ENCODE measurements around the gene PMM2.

Gene PMM2

GRCh38 chr16:8854298-8854948, 56.8 kb downstream of the PMM2 start:
- DNase-seq (ENCODE audit: low read depth in 1 of 2, low spot score in 1 of 2), result no peak
- in situ Hi-C loops (cut with HindIII; ENCODE audit: low pct_unique_long_range_greater_than_20kb, low sequenced_read_pairs), result no loop called here
- no peak for TF ChIP-seq JUND (IDR thresholded peaks at IDR 0.05; ENCODE audit: low read depth)

DNA sequence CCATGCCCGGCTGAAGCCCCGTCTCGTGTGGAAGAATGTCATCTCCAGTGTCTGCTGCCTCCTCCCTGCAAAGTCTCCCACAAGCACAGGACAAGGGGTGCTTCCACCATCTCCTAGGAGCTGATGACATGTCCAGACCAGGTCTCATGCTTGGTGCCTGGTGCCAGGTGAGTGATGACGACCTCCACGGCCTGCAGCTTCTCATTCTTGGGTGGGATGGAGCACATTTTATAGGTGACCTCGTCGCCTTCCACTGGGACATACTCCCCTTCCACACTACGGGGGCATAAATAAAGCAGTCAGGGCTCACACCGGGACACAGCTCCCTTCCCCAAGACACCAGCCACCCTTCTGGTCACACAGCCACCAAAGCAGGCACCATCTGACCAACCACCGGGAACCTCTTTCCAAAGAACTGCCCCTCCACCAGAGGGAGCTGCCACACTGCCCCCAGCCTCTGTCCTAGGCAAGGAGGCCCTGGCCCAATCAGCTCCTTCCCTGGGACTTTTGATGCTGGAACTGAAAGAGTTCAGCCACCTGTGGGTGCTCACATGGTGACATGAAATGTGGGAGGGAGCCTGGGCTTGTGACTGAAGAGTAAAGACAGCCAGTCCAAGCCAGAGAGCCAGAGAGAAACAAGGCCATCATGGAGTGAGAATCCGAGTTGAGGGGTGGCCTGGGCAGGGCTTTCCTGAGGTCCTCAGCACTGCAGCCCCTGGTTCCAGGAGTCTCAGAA, 57.6 kb downstream of the PMM2 start:
- in situ Hi-C loops (cut with HindIII; ENCODE audit: low pct_unique_long_range_greater_than_20kb, low sequenced_read_pairs), result no loop called here
- TF ChIP-seq JUND (IDR thresholded peaks at IDR 0.05; ENCODE audit: low read depth), result no peak

DNA sequence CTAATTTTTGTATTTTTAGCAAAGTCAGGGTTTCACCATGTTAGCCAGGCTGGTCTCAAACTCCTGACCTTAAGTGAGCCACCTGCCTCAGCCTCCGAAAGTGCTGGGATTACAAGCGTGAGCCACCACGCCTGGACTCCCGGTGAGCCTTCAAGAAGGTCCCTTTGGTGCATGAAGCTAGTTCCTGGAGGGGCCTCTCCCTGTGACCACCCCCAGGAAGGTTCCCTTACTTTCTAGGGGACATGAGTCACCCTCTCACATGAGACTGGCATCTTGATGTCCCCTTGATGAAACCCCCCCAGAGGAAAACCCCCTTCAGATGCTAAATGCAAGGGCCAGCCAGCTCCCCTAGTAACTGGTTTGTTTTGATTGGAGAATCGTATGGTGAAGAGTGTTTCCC, 58.3 kb downstream of the PMM2 start:
- in situ Hi-C loops (cut with HindIII; ENCODE audit: low pct_unique_long_range_greater_than_20kb, low sequenced_read_pairs), result no loop called here
- no peak for DNase-seq (ENCODE audit: low read depth in 1 of 2, low spot score in 1 of 2)
- TF ChIP-seq JUND (IDR thresholded peaks at IDR 0.05; ENCODE audit: low read depth), result no peak

More for the DNA sequence above, 57.6 kb downstream of the PMM2 start:
- DNase-seq (ENCODE audit: low read depth in 1 of 2, low spot score in 1 of 2), result no peak

- in situ Hi-C loops (cut with HindIII; ENCODE audit: low pct_unique_long_range_greater_than_20kb, low sequenced_read_pairs), result no loop called here
- no peak for TF ChIP-seq JUND (IDR thresholded peaks at IDR 0.05; ENCODE audit: low read depth)
- DNase-seq (ENCODE audit: low read depth in 1 of 2, low spot score in 1 of 2), result no peak
These were observed 61.6 kb downstream of the PMM2 start for GRCh38 chr16:8858994-8859912.

- in situ Hi-C loops (cut with HindIII; ENCODE audit: low pct_unique_long_range_greater_than_20kb, low sequenced_read_pairs), result no loop called here
- peak in 1 of 2 experiments; percentile 77 for DNase-seq (ENCODE audit: low read depth in 1 of 2, low spot score in 1 of 2)
- TF ChIP-seq JUND (IDR thresholded peaks at IDR 0.05; ENCODE audit: low read depth), result no peak
These were observed 62.6 kb downstream of the PMM2 start for GRCh38 chr16:8859913-8860881.

GRCh38 chr16:8861563-8862308, 64.1 kb downstream of the PMM2 start:
- TF ChIP-seq JUND (IDR thresholded peaks at IDR 0.05; ENCODE audit: low read depth), result no peak
- DNase-seq (ENCODE audit: low read depth in 1 of 2, low spot score in 1 of 2), result no peak
- in situ Hi-C loops (cut with HindIII; ENCODE audit: low pct_unique_long_range_greater_than_20kb, low sequenced_read_pairs), result no loop called here

- DNase-seq (ENCODE audit: low read depth in 1 of 2, low spot score in 1 of 2), result no peak
- in situ Hi-C loops (cut with HindIII; ENCODE audit: low pct_unique_long_range_greater_than_20kb, low sequenced_read_pairs), result no loop called here
- TF ChIP-seq JUND (IDR thresholded peaks at IDR 0.05; ENCODE audit: low read depth), result no peak
These were observed 64.9 kb downstream of the PMM2 start for GRCh38 chr16:8862309-8863130.

DNA sequence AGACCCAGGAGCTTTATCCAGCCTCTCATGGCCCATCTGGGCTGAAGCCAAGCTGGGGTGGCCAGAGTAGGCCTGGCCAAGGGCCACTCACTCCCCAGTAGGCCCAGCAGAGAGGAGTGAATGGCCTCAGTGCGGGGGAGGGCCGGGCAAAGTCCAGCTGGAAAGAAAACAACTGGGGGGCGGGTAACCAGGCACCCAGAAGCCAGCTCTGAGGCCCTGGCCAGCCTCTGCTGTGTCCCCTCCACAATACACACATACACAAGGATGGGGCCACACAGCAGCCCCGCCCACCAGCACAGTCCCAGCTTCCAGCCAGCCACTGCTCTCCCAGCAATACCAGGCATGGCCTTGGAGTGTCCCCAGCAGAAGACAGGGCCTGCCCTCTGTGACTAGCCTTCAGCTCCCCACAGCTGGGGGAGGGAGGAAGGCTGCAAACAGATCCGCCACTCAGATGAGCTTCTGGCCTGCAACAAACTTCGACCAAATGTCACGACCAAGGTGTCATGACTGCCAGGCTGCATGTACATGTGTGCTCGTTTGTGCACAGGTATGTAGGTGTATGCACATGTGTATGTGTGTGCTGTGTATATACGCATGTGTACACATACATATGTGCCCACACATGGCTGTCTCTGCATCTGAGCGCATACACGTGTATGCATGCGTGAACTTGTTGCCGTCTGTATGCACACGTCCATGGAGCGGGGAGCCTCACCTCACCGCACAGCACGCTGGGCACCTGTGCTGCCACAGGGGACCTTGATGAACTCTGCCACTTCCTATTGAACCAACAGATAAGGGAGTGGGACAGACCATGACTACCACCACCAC, 66.2 kb downstream of the PMM2 start:
- in situ Hi-C loops (cut with HindIII; ENCODE audit: low pct_unique_long_range_greater_than_20kb, low sequenced_read_pairs), result no loop called here
- peak in 1 of 2 experiments; percentile 59 for DNase-seq (ENCODE audit: low read depth in 1 of 2, low spot score in 1 of 2)
- no peak for TF ChIP-seq JUND (IDR thresholded peaks at IDR 0.05; ENCODE audit: low read depth)

DNA sequence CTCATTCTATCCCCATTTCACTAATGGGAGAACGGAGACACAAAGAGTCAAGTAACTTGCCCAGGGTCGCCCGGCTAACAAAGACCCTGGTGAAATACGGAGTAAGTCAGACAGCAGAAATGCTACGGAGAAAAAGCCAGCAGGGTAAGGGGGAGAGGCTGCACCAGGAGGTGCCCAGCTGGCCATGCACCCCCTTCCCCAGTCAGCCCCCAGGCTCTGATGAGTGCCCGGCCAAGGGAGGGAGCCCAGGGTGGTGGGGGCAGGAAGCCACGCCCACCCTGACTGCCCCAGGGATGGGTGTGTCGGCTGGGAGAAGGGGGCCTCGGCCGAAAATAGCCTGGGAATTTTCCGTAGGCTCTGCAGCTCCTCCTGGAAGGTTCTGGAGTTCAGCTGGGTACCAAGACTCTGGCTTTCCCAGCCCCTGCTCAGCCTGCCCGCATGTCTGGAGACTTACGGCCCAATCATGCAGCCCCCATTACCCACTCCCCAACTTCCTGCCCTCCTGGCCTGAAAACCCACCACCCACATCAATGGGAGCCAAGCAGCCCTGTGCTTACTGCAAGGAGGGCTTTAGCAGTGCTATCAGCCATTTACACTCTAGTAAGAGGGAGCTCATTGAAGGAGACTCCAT, 67.0 kb downstream of the PMM2 start:
- no peak for DNase-seq (ENCODE audit: low read depth in 1 of 2, low spot score in 1 of 2)
- in situ Hi-C loops (cut with HindIII; ENCODE audit: low pct_unique_long_range_greater_than_20kb, low sequenced_read_pairs), result no loop called here
- TF ChIP-seq JUND (IDR thresholded peaks at IDR 0.05; ENCODE audit: low read depth), result no peak
